MCF 10A (cell line): ENCODE data around the gene RGS10. TPM values are rescaled to one million over a fixed set of nuclear protein-coding genes. Genes with fewer than 3 reads are reported as not detected.

Experiments
- BruUV-seq: library from RNA; stranded (reverse); fragments of 400-500 nt; replicated peaks from 2 replicates; lab custom pipeline; 2021; lab: Mats Ljungman, UMichigan
- CTCF ChIA-PET: fragments of 300-600 bp; sonication (Branson Sonifier 250); formaldehyde crosslinking; extraction: SDS; loops from one replicate; lab custom pipeline; 2021; ENCODE audit warnings: antibody characterized with exemption, inconsistent platforms; lab: Yijun Ruan, JAX
- POLR2A ChIA-PET: fragments of 300-600, 350-650 bp; sonication (Branson Sonifier 250); formaldehyde crosslinking; extraction: SDS; loops from one replicate; lab custom pipeline; 2020; ENCODE audit warnings: antibody characterized with exemption, inconsistent platforms; lab: Yijun Ruan, JAX
- DNase-seq: peaks from one replicate; pipeline ENCODE4 v3.0.0-alpha.2; 2018; ENCODE audit not compliant: unreplicated experiment
- H3K27ac Mint-ChIP-seq: one replicate; pipeline ENCODE4 v1.8.0; 2022; ENCODE audit warnings: mild to moderate bottlenecking, low read depth, mixed read lengths; ENCODE audit not compliant: unreplicated experiment
- H3K27me3 Mint-ChIP-seq: one replicate; pipeline ENCODE4 v1.8.0; 2022; ENCODE audit warnings: mixed read lengths; ENCODE audit not compliant: insufficient read depth, unreplicated experiment
- H3K36me3 Mint-ChIP-seq: one replicate; pipeline ENCODE4 v1.8.0; 2022; ENCODE audit warnings: mild to moderate bottlenecking, moderate library complexity, mixed read lengths; ENCODE audit not compliant: insufficient read depth, unreplicated experiment
- H3K4me1 Mint-ChIP-seq: one replicate; pipeline ENCODE4 v1.8.0; 2022; ENCODE audit warnings: mixed read lengths; ENCODE audit not compliant: insufficient read depth, unreplicated experiment
- H3K4me3 Mint-ChIP-seq: one replicate; pipeline ENCODE4 v1.8.0; 2022; ENCODE audit warnings: mild to moderate bottlenecking, moderate library complexity, mixed read lengths; ENCODE audit not compliant: unreplicated experiment
- H3K9me3 Mint-ChIP-seq: one replicate; pipeline ENCODE4 v1.8.0; 2022; ENCODE audit warnings: mixed read lengths; ENCODE audit not compliant: unreplicated experiment
- CTCF ChIP-seq: fragments of 200-600 bp; IDR thresholded peaks from one replicate; pipeline ENCODE4 v1.8.0; 2022; ENCODE audit warnings: antibody characterized with exemption, mild to moderate bottlenecking; ENCODE audit not compliant: unreplicated experiment
- intact Hi-C: fragments of 100-400 bp; cut with micrococcal nuclease; formaldehyde crosslinking; loops from 2 replicates; pipeline ENCODE4 v1.14.1; 2022
- total RNA-seq: library from RNA; stranded (reverse); gene quantifications from 2 replicates; pipeline ENCODE4 v1.2.3, GENCODE V29; 2022

RGS10 gene
- total RNA-seq, 1 experiment from 2014 or later, result 26.0 TPM

GRCh38 chr10:119473771-119474170 is 68.7 kb downstream of the RGS10 start:
- Mint-ChIP-seq H3K27ac (no peak overlapping the region), H3K4me3 (no peak overlapping the region), H3K36me3 (no peaks in the 10 kb centered on the region), H3K27me3 (peaks cover 88% of the 10 kb centered on the region), H3K9me3 (no peaks in the 10 kb centered on the region), H3K4me1 (no peaks in the 10 kb centered on the region)
- ChIA-PET POLR2A (no interaction called here), CTCF (no interaction called here)
- no peak for DNase-seq
- no TSS peak for BruUV-seq
- no peak for TF ChIP-seq CTCF
- intact Hi-C loops, result no loop called here

GRCh38 chr10:119470920-119471702 is 71.4 kb downstream of the RGS10 start:
- intact Hi-C loops, result no loop called here
- H3K27ac Mint-ChIP-seq, result no peak overlapping the region
- peaks cover 61% of the 10 kb centered on the region for H3K27me3 Mint-ChIP-seq

GRCh38 chr10:119469846-119470245 is 72.7 kb downstream of the RGS10 start:
- Mint-ChIP-seq H3K27ac (no peak overlapping the region), H3K4me3 (no peak overlapping the region), H3K9me3 (no peaks in the 10 kb centered on the region), H3K4me1 (no peaks in the 10 kb centered on the region), H3K27me3 (peaks cover 59% of the 10 kb centered on the region), H3K36me3 (no peaks in the 10 kb centered on the region)
- no peak for DNase-seq
- ChIA-PET POLR2A (no interaction called here), CTCF (interaction anchor here (0.6 to 1.2 kb wide), 7 partner anchors 11 to 271 kb away, joined by 3 to 4 read pairs (median 3); no protein-coding TSS in a partner anchor)
- no peak for TF ChIP-seq CTCF
- no TSS peak for BruUV-seq
- intact Hi-C loops, result no loop called here

More at GRCh38 chr10:119470920-119471702, 71.4 kb downstream of the RGS10 start:
- Mint-ChIP-seq H3K4me1 (no peaks in the 10 kb centered on the region), H3K9me3 (no peaks in the 10 kb centered on the region), H3K4me3 (no peak overlapping the region), H3K36me3 (no peaks in the 10 kb centered on the region)
- POLR2A ChIA-PET, result no interaction called here
- no peak for DNase-seq
- no peak for TF ChIP-seq CTCF
- CTCF ChIA-PET, result interaction anchor here (0.7 to 1.2 kb wide), 2 partner anchors 12 to 255 kb away, joined by 3 to 4 read pairs; no protein-coding TSS in a partner anchor
- BruUV-seq, result no TSS peak

GRCh38 chr10:119469325-119469707 is 73.2 kb downstream of the RGS10 start:
- intact Hi-C loops, result no loop called here
- ChIA-PET CTCF (interaction anchor here (0.6 to 0.8 kb wide), 4 partner anchors 21 to 270 kb away, joined by 3 to 4 read pairs (median 4); no protein-coding TSS in a partner anchor), POLR2A (no interaction called here)
- H3K27ac Mint-ChIP-seq, result no peak overlapping the region
- no peak overlapping the region for H3K4me3 Mint-ChIP-seq
- peaks cover 62% of the 10 kb centered on the region for H3K27me3 Mint-ChIP-seq
- H3K4me1 Mint-ChIP-seq, result no peaks in the 10 kb centered on the region
- no peak for DNase-seq
- BruUV-seq, result no TSS peak
- no peaks in the 10 kb centered on the region for H3K9me3 Mint-ChIP-seq
- no peak for TF ChIP-seq CTCF
- H3K36me3 Mint-ChIP-seq, result no peaks in the 10 kb centered on the region
